Bronchial epithelial cell (primary cell): Measurements from ENCODE around the gene BAD. TPM values are rescaled to one million over a fixed set of nuclear protein-coding genes. Genes with fewer than 3 reads are reported as not detected.

Experiments used
- DNase-seq: peaks from one replicate; pipeline ENCODE4 v3.0.0-alpha.2; 2010; ENCODE audit warnings: low read depth
- FAIRE-seq: peaks from 2 replicates; lab custom pipeline; 2011; peaks lifted over from hg19 to GRCh38; lab: Jason Lieb, UNC
- H3K27me3 ChIP-seq: 2 replicates; pipeline ENCODE4 v1.5.1; 2011; ENCODE audit warnings: low read length; ENCODE audit not compliant: control insufficient read depth, insufficient read depth
- H3K36me3 ChIP-seq: 2 replicates; pipeline ENCODE4 v1.5.1; 2011; ENCODE audit warnings: low read length; ENCODE audit not compliant: control insufficient read depth, insufficient read depth
- H3K4me3 ChIP-seq: 2 replicates; pipeline ENCODE4 v1.5.1; 2011; ENCODE audit warnings: mild to moderate bottlenecking, low read depth, low read length, control low read depth
- CTCF ChIP-seq: IDR thresholded peaks from 2 replicates; pipeline ENCODE4 v1.5.1; 2011; ENCODE audit warnings: mild to moderate bottlenecking, moderate library complexity, low read length, control low read depth, inconsistent platforms; ENCODE audit not compliant: insufficient read depth, severe bottlenecking
- total RNA-seq: library from RNA; depleted of rRNA; stranded (reverse); fragments of >200 nt; gene quantifications from 2 replicates; pipeline ENCODE4 v1.2.1, GENCODE V29; 2014

Gene BAD
- total RNA-seq, 1 donor from 2014 or later: 63.4 TPM

DNA sequence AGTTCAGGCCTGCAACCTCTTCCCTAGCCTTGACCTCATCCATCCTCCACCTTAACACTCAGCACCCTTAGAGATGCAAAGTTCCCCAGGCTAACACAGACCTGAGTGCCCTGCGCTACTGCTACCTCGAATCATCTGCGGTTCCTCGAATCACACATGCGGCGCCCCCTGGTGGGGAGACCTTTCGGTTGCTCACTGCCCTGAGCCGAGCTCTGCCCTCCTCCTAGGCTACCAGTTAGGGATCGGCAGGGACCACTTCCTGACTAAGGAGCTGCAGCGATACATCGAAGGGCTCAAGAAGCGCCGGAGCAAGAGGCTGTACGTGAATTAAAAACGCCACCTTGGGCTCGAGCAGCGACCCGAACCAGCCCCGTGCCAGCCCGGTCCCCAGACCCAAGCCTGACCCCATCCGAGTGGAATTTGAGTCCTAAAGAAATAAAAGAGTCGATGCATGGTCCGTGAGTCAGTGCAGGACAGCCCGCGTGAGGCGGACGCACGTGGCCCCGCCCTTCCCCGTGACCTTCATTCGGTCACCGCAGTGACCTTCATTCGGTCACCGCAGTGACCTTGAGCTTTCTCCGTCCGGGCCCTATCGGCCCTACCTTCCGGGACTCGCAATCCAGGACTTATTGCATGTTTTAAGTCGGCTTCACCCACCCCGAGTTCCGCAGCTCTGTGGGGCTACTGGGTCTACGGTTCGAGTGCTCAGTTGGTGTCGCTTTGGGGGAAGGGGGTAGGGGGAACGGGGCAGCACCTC is 20.0 kb upstream of the BAD start:
- DNase-seq (peak; percentile 81), FAIRE-seq (no peak)
- Histone ChIP-seq H3K36me3 (peaks cover 4% of the 10 kb centered on the region), H3K4me3 (peak overlapping the region; percentile 51), H3K27me3 (peaks cover 10% of the 10 kb centered on the region)
- peak; percentile 93 for TF ChIP-seq CTCF

- no peak overlapping the region for H3K4me3 ChIP-seq
Observed at GRCh38 chr11:64304032-64304315, 19.5 kb upstream of the BAD start.

DNA sequence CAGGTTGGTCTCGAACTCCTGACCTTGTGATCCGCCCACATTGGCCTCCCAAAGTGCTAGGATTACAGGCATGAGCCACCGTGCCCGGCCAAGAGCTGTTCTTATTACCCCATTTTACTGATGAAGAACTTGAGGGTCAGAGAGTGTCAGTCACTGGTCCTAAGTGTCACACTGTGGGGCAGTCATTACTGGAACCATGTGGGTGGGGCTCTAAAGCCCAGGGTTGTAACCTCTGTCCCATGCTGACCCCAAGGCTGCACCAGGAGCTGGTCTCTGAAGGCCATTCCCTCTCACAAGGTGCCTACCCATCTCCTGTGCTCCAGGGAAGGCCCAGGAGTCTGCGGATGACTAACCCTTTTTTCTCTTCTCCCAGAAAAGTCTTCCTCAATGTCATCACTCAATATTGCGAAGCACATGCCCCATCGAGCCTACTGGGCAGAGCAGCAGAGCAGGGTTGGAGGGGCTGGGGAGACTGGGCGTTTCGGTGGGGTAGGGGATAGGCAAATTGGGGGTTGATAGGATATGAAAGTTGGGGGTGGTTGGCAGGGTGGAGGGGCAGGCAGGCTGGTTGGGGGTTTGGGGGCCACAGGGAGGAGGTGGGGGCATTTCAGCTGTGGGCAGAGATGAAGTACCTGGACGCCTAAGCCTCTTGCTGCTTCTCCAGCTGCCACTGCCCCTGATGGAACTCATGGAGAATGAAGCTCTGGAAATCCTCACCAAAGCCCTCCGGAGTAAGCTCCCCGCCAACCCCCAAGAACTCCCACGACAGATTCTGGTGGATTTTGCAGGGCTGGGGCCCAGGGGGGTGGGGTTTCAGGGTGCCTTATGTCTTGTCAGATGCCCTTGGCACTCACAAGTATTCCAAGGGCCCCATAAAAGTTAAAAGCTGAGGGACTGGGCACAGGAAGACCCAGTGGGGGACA is 18.9 kb upstream of the BAD start:
- DNase-seq: no peak
- FAIRE-seq: no peak
- peaks cover 14% of the 10 kb centered on the region for H3K27me3 ChIP-seq
- peaks cover 4% of the 10 kb centered on the region for H3K36me3 ChIP-seq
- no peak for TF ChIP-seq CTCF
- H3K4me3 ChIP-seq: no peak overlapping the region

More at GRCh38 chr11:64304032-64304315, 19.5 kb upstream of the BAD start:
- DNase-seq (no peak), FAIRE-seq (no peak)
- H3K36me3 ChIP-seq: peaks cover 4% of the 10 kb centered on the region
- peaks cover 12% of the 10 kb centered on the region for H3K27me3 ChIP-seq
- no peak for TF ChIP-seq CTCF

- peak within 1 kb of the TSS; percentile 19 for H3K4me3 ChIP-seq
- no peak for TF ChIP-seq CTCF
- no peaks in the 10 kb centered on the region for H3K36me3 ChIP-seq
- FAIRE-seq: no peak
- H3K27me3 ChIP-seq: peaks cover 31% of the 10 kb centered on the region
- no peak for DNase-seq
Observed at GRCh38 chr11:64299847-64300648, 15.6 kb upstream of the BAD start, which contains the start of gene CATSPERZ. CATSPERZ (plus strand) TSS chr11:64300358; CDS start chr11:64300411, 53 bp downstream.

DNA sequence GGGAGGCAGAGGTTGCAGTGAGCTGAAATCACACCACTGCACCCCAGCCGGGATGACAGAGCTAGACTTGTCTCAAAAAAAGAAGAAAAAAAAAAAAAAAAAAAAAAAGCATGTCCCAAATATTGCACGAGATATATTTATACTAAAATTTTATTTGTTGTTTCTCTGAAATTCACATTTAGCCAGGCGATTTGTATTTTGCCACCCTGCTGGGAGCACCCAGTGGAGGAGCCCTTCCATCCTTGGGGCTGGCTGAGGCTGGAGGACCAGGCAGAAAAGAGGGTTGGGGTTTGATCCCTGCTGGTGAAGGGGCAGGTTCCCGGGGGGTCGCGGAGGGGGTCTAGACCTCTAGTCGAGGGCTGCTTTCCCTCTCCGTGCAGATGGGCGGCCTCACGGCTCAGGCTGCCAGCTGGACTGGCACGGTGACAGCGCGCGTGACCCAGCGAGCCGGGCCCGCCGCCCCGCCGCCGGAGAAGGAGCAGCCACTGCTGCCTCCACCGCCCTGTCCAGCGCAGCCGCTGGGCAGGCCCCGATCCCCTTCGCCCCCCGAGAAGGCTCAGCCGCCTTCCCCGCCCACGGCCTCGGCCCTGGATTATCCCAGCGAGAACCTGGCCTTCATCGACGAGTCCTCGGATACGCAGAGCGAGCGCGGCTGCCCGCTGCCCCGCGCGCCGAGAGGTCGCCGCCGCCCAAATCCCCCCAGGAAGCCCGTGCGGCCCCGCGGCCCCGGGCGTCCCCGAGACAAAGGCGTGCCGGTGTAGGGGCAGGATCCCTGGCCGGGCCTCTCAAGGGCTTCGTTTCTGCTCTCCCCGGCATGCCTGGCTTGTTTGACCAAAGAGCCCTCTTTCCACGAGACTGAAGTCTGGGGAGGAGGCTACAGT is 14.7 kb upstream of the BAD start:
- H3K4me3 ChIP-seq: peak overlapping the region; percentile 13
- no peak for TF ChIP-seq CTCF
- H3K27me3 ChIP-seq: peaks cover 34% of the 10 kb centered on the region
- FAIRE-seq (no peak), DNase-seq (no peak)
- H3K36me3 ChIP-seq: no peaks in the 10 kb centered on the region
